Measurements from ENCODE around the gene TRPM6. TPM values are rescaled to one million over a fixed set of nuclear protein-coding genes. Genes with fewer than 3 reads are reported as not detected.

The TRPM6 gene
- total and polyA plus RNA-seq, 4 donors, result 0.13 to 3.6 (median 1.5) TPM

DNA sequence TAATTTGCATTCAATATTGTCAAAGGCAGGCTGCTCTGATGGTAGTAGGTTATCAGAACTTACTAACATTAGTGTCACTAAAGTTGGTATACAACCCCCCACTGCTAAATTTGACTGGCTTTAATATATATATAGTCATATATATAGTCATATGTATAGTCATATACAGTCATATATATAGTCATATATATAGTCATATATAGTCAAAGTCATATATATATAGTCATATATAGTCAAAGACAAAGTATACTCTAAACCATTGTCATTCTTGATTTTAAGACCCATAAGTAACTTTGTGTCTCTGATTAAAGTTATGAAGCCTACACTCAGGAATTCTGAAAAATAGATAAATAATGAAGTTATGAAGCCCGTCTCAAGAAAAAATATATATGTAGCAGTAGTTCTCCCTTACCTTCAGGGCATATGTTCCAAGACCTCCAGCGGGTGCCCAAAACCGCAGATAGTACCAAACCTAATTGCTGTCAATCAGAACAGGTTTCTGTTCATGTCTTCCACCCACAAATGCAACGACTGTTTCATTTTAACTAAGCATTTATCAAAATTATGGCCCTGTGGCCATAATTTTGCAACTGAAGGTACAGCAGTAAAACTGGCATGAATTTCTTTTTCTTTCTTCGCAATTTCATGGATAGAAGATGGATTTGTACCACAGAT, 40.1 kb downstream of the TRPM6 start:
- no peak for DNase-seq
- no peaks in the 10 kb centered on the region for H3K9me3 ChIP-seq (ENCODE audit: control insufficient read depth, low read length)
- no peaks in the 10 kb centered on the region for H3K4me1 ChIP-seq (ENCODE audit: control insufficient read depth in 1 of 2, insufficient read depth in 2 of 2, low read length in 2 of 2)
- intact Hi-C loops (cut with DNase I), result no loop called here
- H3K27me3 ChIP-seq (ENCODE audit: control insufficient read depth in 1 of 2, insufficient read depth in 2 of 2, low read length in 1 of 2), result no peaks in the 10 kb centered on the region
- H3K27ac ChIP-seq (ENCODE audit: low read depth in 1 of 2, low read length in 2 of 2), result no peak overlapping the region
- WGBS, 2 donors, result 80 to 82% methylated on average over 5 of the region's 5 CpGs
- H3K36me3 ChIP-seq (ENCODE audit: control insufficient read depth in 1 of 2, insufficient read depth in 2 of 2, low read length in 1 of 2), result no peaks in the 10 kb centered on the region
- ATAC-seq (ENCODE audit: low FRiP score), result no peak
- H3K4me3 ChIP-seq (ENCODE audit: low read length in 2 of 2), result no peak overlapping the region

DNA sequence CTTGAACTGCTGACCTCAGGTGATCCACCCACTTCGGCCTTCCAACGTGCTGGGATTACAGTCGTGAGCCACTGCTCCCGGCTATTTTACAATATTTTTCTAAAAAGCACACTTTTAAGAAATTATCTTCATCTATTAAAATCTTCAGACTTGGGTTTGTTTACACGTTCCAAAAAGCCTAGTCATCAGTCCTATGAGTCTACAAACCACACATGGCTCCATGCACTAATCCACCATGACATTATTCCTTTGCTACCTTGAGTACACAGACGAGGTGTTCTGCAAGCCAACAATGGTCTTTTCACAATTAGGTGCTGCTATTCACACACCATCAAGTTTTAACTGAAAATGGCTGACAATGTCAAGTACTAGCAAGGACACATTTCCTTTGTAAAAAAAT, 41.0 kb downstream of the TRPM6 start:
- DNase-seq (no peak), ATAC-seq (ENCODE audit: low FRiP score) (no peak)
- no peaks in the 10 kb centered on the region for H3K9me3 ChIP-seq (ENCODE audit: control insufficient read depth, low read length)
- intact Hi-C loops (cut with DNase I), result no loop called here
- no peaks in the 10 kb centered on the region for H3K4me1 ChIP-seq (ENCODE audit: control insufficient read depth in 1 of 2, insufficient read depth in 2 of 2, low read length in 2 of 2)
- H3K27ac ChIP-seq (ENCODE audit: low read depth in 1 of 2, low read length in 2 of 2), result no peak overlapping the region
- H3K4me3 ChIP-seq (ENCODE audit: low read length in 2 of 2), result no peak overlapping the region
- H3K27me3 ChIP-seq (ENCODE audit: control insufficient read depth in 1 of 2, insufficient read depth in 2 of 2, low read length in 1 of 2), result no peaks in the 10 kb centered on the region
- WGBS, 2 donors, result 74 to 76% methylated on average over 6 of the region's 6 CpGs
- H3K36me3 ChIP-seq (ENCODE audit: control insufficient read depth in 1 of 2, insufficient read depth in 2 of 2, low read length in 1 of 2), result no peaks in the 10 kb centered on the region

DNA sequence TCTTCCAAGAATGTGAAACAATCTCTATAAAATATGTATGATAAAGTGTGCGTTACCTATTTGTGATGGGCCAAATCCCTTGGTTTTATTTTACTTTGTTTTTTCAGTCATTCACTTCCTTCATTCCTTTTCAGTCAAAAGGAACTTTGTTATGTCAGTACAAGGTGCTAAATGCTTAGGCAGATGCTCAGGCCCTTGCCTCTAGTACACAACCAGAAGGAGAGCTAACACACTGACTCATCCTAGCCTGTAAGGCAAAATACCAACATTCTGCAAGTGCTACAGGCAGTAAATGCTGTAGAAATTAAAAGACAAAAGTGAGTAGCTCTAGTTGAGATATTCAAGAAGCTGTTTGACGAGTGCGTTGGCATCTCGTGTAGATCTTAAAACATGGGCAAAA, 49.4 kb downstream of the TRPM6 start:
- Histone ChIP-seq H3K9me3 (ENCODE audit: control insufficient read depth, low read length) (no peaks in the 10 kb centered on the region), H3K27ac (ENCODE audit: low read depth in 1 of 2, low read length in 2 of 2) (no peak overlapping the region), H3K4me3 (ENCODE audit: low read length in 2 of 2) (no peak overlapping the region), H3K36me3 (ENCODE audit: control insufficient read depth in 1 of 2, insufficient read depth in 2 of 2, low read length in 1 of 2) (no peaks in the 10 kb centered on the region), H3K27me3 (ENCODE audit: control insufficient read depth in 1 of 2, insufficient read depth in 2 of 2, low read length in 1 of 2) (no peaks in the 10 kb centered on the region), H3K4me1 (ENCODE audit: control insufficient read depth in 1 of 2, insufficient read depth in 2 of 2, low read length in 2 of 2) (no peaks in the 10 kb centered on the region)
- 79 to 82% methylated on average over 4 of the region's 4 CpGs for WGBS, 2 donors
- intact Hi-C loops (cut with DNase I), result no loop called here
- ATAC-seq (ENCODE audit: low FRiP score) (no peak), DNase-seq (no peak)

DNA sequence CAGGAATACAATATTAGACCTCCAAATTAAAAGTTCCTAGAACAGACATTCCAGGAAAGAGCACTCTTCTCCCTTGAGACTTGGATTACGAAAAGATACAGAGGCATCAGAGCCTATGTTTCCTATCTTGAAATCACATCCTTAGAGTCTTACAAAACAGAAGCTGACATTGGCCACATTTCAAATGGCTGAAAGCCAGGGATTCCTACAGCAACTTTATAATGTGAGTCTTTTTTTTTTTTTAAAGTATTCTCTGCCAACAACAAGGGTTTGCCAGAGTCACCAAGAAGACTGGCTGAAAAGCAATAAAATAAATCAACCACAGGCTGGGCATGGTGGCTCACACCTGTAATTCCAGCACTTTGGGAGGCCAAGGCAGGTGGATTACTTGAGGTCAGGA, 63.1 kb downstream of the TRPM6 start:
- ATAC-seq (ENCODE audit: low FRiP score), result peak; percentile 56
- Histone ChIP-seq H3K4me1 (ENCODE audit: control insufficient read depth in 1 of 2, insufficient read depth in 2 of 2, low read length in 2 of 2) (no peaks in the 10 kb centered on the region), H3K27me3 (ENCODE audit: control insufficient read depth in 1 of 2, insufficient read depth in 2 of 2, low read length in 1 of 2) (no peaks in the 10 kb centered on the region), H3K27ac (ENCODE audit: low read depth in 1 of 2, low read length in 2 of 2) (no peak overlapping the region), H3K4me3 (ENCODE audit: low read length in 2 of 2) (no peak overlapping the region), H3K36me3 (ENCODE audit: control insufficient read depth in 1 of 2, insufficient read depth in 2 of 2, low read length in 1 of 2) (no peaks in the 10 kb centered on the region), H3K9me3 (ENCODE audit: control insufficient read depth, low read length) (no peaks in the 10 kb centered on the region)
- DNase-seq, result no peak
- 14 to 21% methylated on average over 1 of the region's 1 CpG for WGBS, 2 donors
- intact Hi-C loops (cut with DNase I), result no loop called here

DNA sequence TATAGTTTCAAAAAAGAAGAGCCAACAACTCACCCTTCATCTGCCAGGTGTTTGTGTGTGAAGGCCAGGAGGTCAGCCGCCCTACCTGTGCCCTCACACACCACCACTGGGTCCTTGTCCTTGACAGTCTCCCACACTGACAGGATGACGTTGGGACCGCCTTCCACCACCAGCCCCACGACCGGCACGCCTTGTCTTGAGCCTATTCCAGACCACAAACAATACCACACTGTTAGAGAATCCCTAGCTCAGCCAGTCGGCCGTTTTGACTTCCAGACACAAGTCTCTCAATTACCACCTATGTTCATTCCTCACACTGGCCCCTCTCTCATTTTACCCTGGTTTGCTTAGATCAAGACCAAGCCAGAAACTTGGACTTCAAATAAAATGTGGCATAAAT, 66.1 kb downstream of the TRPM6 start:
- ATAC-seq (ENCODE audit: low FRiP score) (no peak), DNase-seq (no peak)
- Histone ChIP-seq H3K4me1 (ENCODE audit: control insufficient read depth in 1 of 2, insufficient read depth in 2 of 2, low read length in 2 of 2) (no peaks in the 10 kb centered on the region), H3K36me3 (ENCODE audit: control insufficient read depth in 1 of 2, insufficient read depth in 2 of 2, low read length in 1 of 2) (no peaks in the 10 kb centered on the region), H3K4me3 (ENCODE audit: low read length in 2 of 2) (no peak overlapping the region), H3K9me3 (ENCODE audit: control insufficient read depth, low read length) (no peaks in the 10 kb centered on the region), H3K27ac (ENCODE audit: low read depth in 1 of 2, low read length in 2 of 2) (no peak overlapping the region), H3K27me3 (ENCODE audit: control insufficient read depth in 1 of 2, insufficient read depth in 2 of 2, low read length in 1 of 2) (no peaks in the 10 kb centered on the region)
- 66 to 68% methylated on average over 8 of the region's 8 CpGs for WGBS, 2 donors
- intact Hi-C loops (cut with DNase I), result no loop called here

DNA sequence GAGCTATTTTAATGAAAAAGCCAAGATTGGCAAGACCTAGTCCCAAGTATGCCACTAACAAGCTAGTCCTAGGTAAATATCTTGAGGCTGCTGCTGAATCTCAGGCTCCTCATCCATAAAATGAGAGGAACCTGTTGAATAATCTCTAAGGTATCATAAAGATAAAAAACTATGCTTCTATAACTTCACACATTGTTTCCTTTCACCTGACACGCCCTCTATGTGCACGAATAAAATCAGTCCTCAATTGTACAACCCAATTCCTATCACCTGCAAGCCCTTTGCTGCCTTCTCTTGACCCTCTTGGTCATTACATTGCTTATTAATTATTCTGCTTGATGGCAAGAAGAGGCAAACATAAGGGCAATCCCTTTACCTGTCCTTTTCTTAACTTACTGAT, 69.9 kb downstream of the TRPM6 start:
- H3K4me1 ChIP-seq (ENCODE audit: control insufficient read depth in 1 of 2, insufficient read depth in 2 of 2, low read length in 2 of 2), result no peaks in the 10 kb centered on the region
- DNase-seq, result no peak
- H3K9me3 ChIP-seq (ENCODE audit: control insufficient read depth, low read length), result no peaks in the 10 kb centered on the region
- peaks cover 0 to 2% of the 10 kb centered on the region in 2 donors for H3K27me3 ChIP-seq (ENCODE audit: control insufficient read depth in 1 of 2, insufficient read depth in 2 of 2, low read length in 1 of 2)
- WGBS, 2 donors, result 85 to 88% methylated on average over 2 of the region's 2 CpGs
- H3K4me3 ChIP-seq (ENCODE audit: low read length in 2 of 2), result no peak overlapping the region
- no peak for ATAC-seq (ENCODE audit: low FRiP score)
- H3K27ac ChIP-seq (ENCODE audit: low read depth in 1 of 2, low read length in 2 of 2), result no peak overlapping the region
- no peaks in the 10 kb centered on the region for H3K36me3 ChIP-seq (ENCODE audit: control insufficient read depth in 1 of 2, insufficient read depth in 2 of 2, low read length in 1 of 2)
- intact Hi-C loops (cut with DNase I), result no loop called here

DNA sequence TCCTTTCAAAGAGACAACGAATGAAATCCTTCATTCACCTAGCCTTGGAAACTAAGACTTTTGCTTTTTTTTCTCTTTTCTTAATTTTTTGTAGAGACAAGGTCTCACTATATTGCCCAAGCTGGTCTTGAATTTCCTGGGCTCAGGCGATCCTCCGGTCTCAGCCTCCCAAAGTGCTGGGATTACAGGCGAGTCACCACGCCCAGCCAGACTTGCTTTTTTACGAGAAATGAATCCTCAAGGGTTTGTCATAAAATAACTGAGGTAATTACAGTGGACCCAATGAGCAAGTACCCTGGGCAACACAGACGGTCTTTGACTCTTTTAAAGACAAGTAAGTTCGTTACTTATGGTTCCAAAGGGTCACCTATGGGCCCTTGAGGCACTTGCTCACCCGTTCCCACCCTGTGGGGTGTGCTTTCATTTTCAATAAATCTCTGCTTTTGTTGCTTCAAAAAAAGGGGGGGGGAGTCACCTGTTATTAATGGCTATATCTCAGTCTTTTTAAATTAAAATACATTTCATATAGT, 70.4 kb downstream of the TRPM6 start:
- WGBS, 2 donors, result 86 to 89% methylated on average over 9 of the region's 9 CpGs
- intact Hi-C loops (cut with DNase I), result no loop called here
- no peak for DNase-seq
- no peak overlapping the region for H3K27ac ChIP-seq (ENCODE audit: low read depth in 1 of 2, low read length in 2 of 2)
- peaks cover 0 to 2% of the 10 kb centered on the region in 2 donors for H3K27me3 ChIP-seq (ENCODE audit: control insufficient read depth in 1 of 2, insufficient read depth in 2 of 2, low read length in 1 of 2)
- no peaks in the 10 kb centered on the region for H3K9me3 ChIP-seq (ENCODE audit: control insufficient read depth, low read length)
- no peak for ATAC-seq (ENCODE audit: low FRiP score)
- H3K4me3 ChIP-seq (ENCODE audit: low read length in 2 of 2), result no peak overlapping the region
- H3K36me3 ChIP-seq (ENCODE audit: control insufficient read depth in 1 of 2, insufficient read depth in 2 of 2, low read length in 1 of 2), result no peaks in the 10 kb centered on the region
- no peaks in the 10 kb centered on the region for H3K4me1 ChIP-seq (ENCODE audit: control insufficient read depth in 1 of 2, insufficient read depth in 2 of 2, low read length in 2 of 2)

DNA sequence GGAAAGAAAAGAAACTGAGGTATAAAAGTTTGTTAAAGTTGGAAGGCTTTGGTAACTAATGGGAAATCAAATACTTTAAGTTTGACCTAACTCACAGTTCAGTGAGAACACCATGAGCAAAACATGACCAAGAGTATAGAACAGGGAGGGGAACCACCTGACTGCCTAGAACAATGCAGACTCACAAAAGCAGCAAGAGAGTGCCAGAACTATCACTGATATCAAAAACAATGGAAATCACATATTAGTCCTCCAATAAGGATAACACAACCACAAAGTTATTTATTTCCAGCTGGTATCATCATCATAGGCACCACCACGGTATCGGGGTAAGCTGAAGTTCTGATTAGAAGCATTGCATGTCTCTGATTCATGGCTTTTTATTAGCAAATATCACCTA, 77.5 kb downstream of the TRPM6 start:
- H3K36me3 ChIP-seq (ENCODE audit: control insufficient read depth in 1 of 2, insufficient read depth in 2 of 2, low read length in 1 of 2), result no peaks in the 10 kb centered on the region
- ATAC-seq (ENCODE audit: low FRiP score), result no peak
- no peak overlapping the region for H3K4me3 ChIP-seq (ENCODE audit: low read length in 2 of 2)
- no peaks in the 10 kb centered on the region for H3K9me3 ChIP-seq (ENCODE audit: control insufficient read depth, low read length)
- intact Hi-C loops (cut with DNase I), result loop anchor here in 1 of 2 donors (2.0 kb wide), 1 partner anchor 21 kb away; no protein-coding TSS in a partner anchor
- 80 to 85% methylated on average over 2 of the region's 2 CpGs for WGBS, 2 donors
- DNase-seq, result no peak
- no peak overlapping the region for H3K27ac ChIP-seq (ENCODE audit: low read depth in 1 of 2, low read length in 2 of 2)
- peaks cover 0 to 2% of the 10 kb centered on the region in 2 donors for H3K27me3 ChIP-seq (ENCODE audit: control insufficient read depth in 1 of 2, insufficient read depth in 2 of 2, low read length in 1 of 2)
- H3K4me1 ChIP-seq (ENCODE audit: control insufficient read depth in 1 of 2, insufficient read depth in 2 of 2, low read length in 2 of 2), result no peaks in the 10 kb centered on the region

DNA sequence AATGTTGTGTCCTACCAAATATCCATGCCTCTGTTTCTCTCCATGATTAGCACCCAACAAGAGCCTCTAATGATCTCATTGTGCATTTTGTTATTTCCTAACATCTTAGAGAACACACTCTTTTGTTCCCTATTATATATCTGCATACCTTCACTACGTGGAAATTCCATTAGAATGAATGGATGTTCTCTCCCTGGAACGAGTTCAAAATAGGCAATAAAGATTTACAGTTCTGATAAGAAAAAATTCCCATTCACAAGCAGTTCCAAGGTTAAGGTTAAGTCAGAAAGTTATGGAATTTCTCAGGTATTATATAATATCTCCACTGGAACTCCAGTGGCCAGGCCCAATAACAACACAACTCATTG, 83.7 kb downstream of the TRPM6 start:
- ATAC-seq (ENCODE audit: low FRiP score), result no peak

More for the DNA sequence above, 83.7 kb downstream of the TRPM6 start:
- Histone ChIP-seq H3K27ac (ENCODE audit: low read depth in 1 of 2, low read length in 2 of 2) (no peak overlapping the region), H3K4me3 (ENCODE audit: low read length in 2 of 2) (no peak overlapping the region), H3K27me3 (ENCODE audit: control insufficient read depth in 1 of 2, insufficient read depth in 2 of 2, low read length in 1 of 2) (no peaks in the 10 kb centered on the region), H3K36me3 (ENCODE audit: control insufficient read depth in 1 of 2, insufficient read depth in 2 of 2, low read length in 1 of 2) (no peaks in the 10 kb centered on the region), H3K4me1 (ENCODE audit: control insufficient read depth in 1 of 2, insufficient read depth in 2 of 2, low read length in 2 of 2) (no peaks in the 10 kb centered on the region), H3K9me3 (ENCODE audit: control insufficient read depth, low read length) (no peaks in the 10 kb centered on the region)
- intact Hi-C loops (cut with DNase I), result no loop called here
- 19 to 30% methylated on average over 2 of the region's 2 CpGs for WGBS, 2 donors
- no peak for DNase-seq
